RWPE2 (cell line): ENCODE data around the gene NT5C3A.
A peak's percentile ranks its signal among the peaks of the same experiment; 100 is the strongest.
"Not testable (repeated sequence)": the region's sequence is repeated elsewhere in the genome, so short reads cannot be mapped to it uniquely, and the experiment has no call there.

ENCODE experiments used
- ATAC-seq: fragments of 200-7000 bp; cut with Tn5 transposase; 3 replicates; pipeline ENCODE4 v1.9.1; 2021; ENCODE audit warnings: low read depth
- DNase-seq: peaks from one replicate; pipeline ENCODE4 v3.0.0-alpha.2; 2020; ENCODE audit warnings: low spot score
- H3K27ac ChIP-seq: fragments of 450-650 bp; 2 replicates; pipeline ENCODE4 v1.5.1; 2017; ENCODE audit warnings: mild to moderate bottlenecking; ENCODE audit not compliant: poor library complexity, severe bottlenecking
- H3K27me3 ChIP-seq: fragments of 250-450 bp; sonication (Bioruptor Pico); 2 replicates; pipeline ENCODE4 v1.5.1; 2021; ENCODE audit warnings: mild to moderate bottlenecking, moderate library complexity; ENCODE audit not compliant: insufficient read depth, poor library complexity, severe bottlenecking
- H3K36me3 ChIP-seq: fragments of 250-450 bp; sonication (Bioruptor Pico); 2 replicates; pipeline ENCODE4 v1.5.1; 2020; ENCODE audit warnings: low read depth, mild to moderate bottlenecking, moderate library complexity
- H3K4me1 ChIP-seq: fragments of 250-450 bp; sonication (Bioruptor Pico); 2 replicates; pipeline ENCODE4 v1.5.1; 2021; ENCODE audit warnings: mild to moderate bottlenecking, moderate library complexity; ENCODE audit not compliant: insufficient read depth, poor library complexity, severe bottlenecking
- H3K4me3 ChIP-seq: fragments of 250-450 bp; sonication (Bioruptor Pico); 2 replicates; pipeline ENCODE4 v1.5.1; 2021; ENCODE audit warnings: mild to moderate bottlenecking, moderate library complexity; ENCODE audit not compliant: severe bottlenecking
- H3K9me3 ChIP-seq: fragments of 250-450 bp; sonication (Bioruptor Pico); 2 replicates; pipeline ENCODE4 v1.5.1; 2021; ENCODE audit warnings: mild to moderate bottlenecking, moderate library complexity; ENCODE audit not compliant: severe bottlenecking
- CTCF ChIP-seq: fragments of 450-650 bp; IDR thresholded peaks from one replicate; pipeline ENCODE4 v1.5.1; 2017; ENCODE audit warnings: mild to moderate bottlenecking, moderate library complexity; ENCODE audit not compliant: poor library complexity, severe bottlenecking

Gene NT5C3A

GRCh38 chr7:32964461-32965159, 98.0 kb downstream of the NT5C3A start:
- not testable (repeated sequence) for H3K4me1 ChIP-seq, H3K36me3 ChIP-seq, H3K4me3 ChIP-seq, DNase-seq, H3K27ac ChIP-seq, H3K27me3 ChIP-seq, H3K9me3 ChIP-seq
- peak; percentile 23 for TF ChIP-seq CTCF
- peak; percentile 82 for ATAC-seq
